GM19035 (cell line): ENCODE results near the gene BRI3BP.
"Not testable (repeated sequence)": the region's sequence is repeated elsewhere in the genome, so short reads cannot be mapped to it uniquely, and the experiment has no call there.

Experiments used
- ATAC-seq: cut with Tn5 transposase; IDR thresholded peaks from one replicate; pipeline ENCODE4 v1.9.1; 2021; ENCODE audit not compliant: unreplicated experiment

Gene BRI3BP

DNA sequence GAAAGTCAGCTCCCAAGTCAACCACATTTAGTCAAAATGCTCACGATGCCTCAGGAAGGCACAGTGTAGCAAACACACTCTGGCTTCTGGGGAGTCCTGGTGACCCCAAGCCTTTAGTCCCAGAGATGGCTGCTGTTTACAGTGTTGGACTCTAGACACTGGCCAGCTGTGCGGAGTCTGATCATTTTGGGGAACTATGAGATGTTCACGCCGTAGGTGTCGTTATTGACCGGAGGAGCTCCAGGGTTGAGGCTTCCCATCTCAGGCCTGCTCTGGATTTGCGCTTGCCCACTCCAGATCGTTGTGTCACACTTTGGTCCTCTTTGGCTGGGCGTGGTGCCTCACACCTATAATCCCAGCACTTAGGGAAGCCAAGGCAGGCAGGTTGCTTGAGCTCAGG lies 27.7 kb downstream of the BRI3BP start:
- no peak for ATAC-seq

DNA sequence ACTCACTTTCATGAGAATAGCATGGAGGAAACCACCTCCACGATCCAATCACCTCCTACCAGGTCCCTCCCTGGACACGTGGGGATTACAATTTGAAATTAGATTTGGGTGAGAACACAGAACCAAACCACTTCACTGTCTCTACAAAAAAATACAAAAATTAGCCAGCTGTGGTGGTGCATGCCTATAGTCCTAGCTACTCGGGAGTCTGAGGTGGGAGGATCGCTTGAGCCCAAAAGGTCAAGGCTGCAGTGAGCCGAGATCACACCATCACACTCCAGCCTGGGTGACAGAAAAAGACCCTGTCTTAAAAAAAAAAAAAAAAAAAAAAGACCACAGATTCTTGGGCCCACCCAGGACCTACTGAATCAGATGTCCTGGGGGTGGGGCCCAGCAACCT lies 28.3 kb downstream of the BRI3BP start:
- ATAC-seq: no peak

DNA sequence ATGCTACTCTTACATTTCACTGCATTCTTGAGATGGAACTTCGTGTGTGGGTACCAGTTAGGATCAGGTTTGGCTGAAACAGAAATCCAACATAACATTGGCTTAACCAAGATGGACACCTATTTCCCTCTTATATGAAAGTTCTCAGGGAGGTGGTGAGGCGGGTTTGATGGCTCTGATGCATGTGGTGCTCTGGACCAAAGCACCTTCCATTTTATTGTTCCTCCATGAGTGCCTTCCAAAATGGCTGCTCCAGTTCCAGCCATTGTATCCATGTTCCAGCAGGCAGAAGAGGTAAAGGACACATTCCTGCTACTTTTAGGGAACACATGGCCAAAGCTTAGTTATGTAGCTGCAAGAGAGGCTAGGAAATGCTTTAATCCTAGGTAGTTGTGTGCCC lies 29.6 kb downstream of the BRI3BP start:
- no peak for ATAC-seq

GRCh38 chr12:125024949-125025563 lies 31.6 kb downstream of the BRI3BP start:
- no peak for ATAC-seq

- no peak for ATAC-seq
These were observed 32.3 kb downstream of the BRI3BP start for GRCh38 chr12:125025606-125026235.

GRCh38 chr12:125028106-125028505 lies 34.7 kb downstream of the BRI3BP start:
- ATAC-seq: no peak

DNA sequence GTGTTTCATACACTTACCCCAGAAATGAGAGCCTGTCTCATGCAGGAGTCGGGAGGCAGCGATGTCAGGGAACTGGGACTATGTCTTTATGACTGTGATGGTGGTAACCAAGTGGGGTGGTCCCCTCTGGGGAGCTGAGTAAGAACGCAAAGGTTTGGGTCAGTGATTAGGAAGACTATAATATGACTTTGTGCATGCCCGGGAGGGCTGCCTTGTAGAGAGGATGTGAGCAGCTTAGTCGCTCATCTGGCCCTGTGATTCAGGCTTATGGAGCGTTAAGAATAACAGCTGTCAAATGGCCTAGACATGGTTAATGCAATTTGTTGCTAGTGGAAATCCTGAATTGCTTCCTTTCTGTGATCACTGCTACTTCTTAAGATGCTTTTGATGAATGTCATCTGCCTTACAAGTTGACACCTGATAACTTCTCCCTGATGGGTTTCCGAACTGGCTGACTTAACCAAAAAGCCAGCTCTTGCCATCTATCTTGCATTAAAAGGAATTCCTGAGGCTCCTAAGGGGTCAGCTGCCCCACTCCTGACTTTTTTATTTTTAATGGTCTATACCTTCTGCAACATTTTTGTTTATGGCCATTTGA lies 36.4 kb downstream of the BRI3BP start:
- ATAC-seq: no peak

GRCh38 chr12:125031471-125031870 lies 38.0 kb downstream of the BRI3BP start:
- ATAC-seq: not testable (repeated sequence)

DNA sequence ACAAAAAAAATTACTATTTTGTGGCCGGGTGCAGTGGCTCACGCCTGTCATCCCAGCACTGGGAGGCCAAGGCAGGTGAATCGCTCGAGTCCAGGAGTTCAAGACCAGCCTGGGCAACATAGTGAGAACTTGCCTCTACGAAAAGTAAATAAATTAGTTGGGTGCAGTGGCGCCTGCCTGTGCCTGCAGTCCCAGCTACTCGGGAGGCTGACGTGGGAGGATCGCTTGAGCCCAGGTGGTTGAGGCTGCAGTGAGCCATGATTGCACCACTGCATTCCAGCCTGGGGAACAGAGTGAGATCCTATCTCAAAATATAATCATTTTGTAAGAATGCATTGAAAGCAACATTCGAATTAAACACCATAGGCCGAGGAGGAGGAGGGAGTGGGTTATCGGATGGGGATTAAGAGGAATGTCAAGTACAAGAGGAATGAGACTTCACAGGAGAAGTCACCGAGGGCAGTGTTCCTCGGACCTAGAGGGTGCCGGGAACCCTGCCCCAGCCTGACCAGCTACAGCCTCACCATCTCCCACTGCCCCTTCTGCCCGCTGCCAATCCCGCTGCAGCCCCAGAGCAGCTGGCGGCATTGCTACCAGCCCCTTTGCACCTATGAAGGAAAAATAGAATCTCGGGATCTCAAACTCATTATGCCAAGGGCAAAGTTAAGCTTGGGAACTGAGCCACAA lies 39.2 kb downstream of the BRI3BP start:
- no peak for ATAC-seq

DNA sequence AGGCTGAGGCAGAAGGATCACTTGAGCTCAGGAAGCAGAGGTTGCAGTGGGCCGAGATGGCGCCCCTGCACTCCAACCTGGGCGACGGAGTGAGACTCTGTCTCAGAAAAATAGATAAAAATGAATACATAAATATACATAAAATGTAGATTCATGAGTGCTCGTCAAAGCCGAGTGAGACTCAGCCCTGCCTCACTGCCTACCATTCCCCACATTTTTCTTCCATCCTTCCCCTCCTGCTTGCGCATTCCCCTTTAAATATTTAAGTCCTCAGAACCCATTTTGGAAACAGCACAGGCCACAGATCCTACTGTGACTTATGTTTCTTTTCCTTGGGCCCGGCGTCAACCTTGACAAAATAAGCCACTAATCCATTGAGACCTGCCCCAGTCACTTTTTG lies 39.8 kb downstream of the BRI3BP start:
- ATAC-seq: no peak

DNA sequence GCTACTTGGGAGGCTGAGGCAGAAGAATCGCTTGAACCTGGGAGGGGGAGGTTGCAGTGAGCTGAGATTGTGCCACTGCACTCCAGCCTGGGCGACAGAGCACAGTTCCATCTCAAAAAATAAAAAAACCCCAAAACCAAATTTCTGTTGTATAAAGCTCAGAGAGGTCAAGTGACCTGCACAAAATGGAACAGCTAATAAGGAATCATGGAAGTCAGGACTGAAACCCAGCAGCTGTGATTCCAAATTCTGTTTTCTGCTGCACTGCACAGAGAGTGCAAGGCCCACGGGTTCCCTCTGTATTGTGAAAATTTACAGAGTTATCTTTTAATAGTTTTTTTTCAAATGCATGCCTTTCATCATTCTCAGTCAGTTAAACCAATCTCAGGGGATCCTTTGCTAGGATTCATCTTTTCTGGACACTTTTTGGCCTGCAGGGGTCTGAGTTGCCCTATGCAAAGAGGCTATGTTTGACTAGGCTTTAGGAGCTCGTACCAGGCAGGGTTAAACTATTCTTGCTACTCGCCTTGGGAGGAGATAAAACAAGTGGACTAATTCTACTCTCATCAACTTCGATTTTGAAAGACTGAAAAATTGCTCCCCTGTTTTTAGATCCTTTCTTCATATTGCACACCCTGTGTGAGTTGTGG lies 45.7 kb downstream of the BRI3BP start:
- ATAC-seq: no peak

GRCh38 chr12:125049093-125049458 lies 55.6 kb downstream of the BRI3BP start:
- ATAC-seq: no peak

DNA sequence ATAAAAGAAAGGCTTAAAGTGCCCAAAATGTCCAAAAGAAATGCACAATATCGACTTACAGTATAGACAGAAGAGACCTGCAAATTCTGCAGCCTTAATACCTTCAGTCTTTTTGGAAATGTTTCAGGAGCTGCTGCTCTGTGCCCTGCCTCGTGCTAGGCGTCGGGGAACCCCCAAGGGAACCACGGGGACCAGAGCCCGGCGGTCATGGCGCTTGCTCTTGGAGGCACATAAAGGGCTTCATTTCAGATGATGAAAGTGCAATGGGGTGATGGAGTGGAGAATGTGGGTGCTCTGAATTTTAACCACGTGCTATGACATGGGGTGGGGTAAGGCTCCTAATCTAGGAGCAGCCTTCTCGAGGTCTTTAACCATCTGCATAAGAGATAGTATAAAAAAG lies 57.0 kb downstream of the BRI3BP start:
- ATAC-seq: no peak

DNA sequence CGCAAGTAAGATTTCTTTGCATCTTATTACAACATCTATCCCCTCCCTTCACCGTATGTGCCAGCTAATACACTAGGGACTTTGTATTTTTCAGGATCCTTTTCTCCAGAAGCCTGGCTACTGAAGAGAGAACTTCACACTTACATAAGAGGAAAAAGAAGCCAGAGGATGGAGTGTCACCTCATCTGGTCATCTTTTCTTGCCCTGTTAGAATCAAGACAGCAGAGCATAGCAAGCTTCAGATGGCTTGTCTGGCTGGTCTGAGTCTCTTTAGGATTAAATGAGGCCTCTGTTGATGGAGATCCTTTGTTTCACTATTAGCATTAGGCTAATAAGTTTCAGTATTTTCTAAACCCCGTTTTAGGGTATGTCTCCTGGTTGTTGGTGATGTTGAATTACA lies 57.4 kb downstream of the BRI3BP start:
- ATAC-seq: no peak

- no peak for ATAC-seq
These were observed 60.4 kb downstream of the BRI3BP start for GRCh38 chr12:125053821-125054220.

DNA sequence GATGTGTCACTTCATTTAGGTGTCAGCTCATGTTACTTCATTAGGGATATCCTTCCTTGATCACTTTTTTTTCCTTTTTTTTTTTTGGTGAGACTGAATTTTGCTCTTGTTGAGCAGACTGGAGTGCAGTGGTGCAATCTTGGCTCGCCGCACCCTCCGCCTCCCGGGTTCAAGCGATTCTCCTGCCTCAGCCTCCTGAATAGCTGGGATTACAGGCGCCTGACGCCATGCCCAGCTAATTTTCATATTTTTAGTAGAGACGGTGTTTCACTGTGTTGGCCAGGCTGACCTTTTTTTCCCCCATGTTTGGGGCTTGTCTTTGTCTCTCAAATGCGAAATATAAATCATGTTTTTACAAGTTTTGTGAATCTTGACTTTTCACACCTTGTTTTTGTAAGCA lies 62.1 kb downstream of the BRI3BP start:
- ATAC-seq: no peak

- no peak for ATAC-seq
These were observed 62.9 kb downstream of the BRI3BP start for GRCh38 chr12:125056306-125056705.

- no peak for ATAC-seq
These were observed 64.3 kb downstream of the BRI3BP start for GRCh38 chr12:125057708-125058107.

DNA sequence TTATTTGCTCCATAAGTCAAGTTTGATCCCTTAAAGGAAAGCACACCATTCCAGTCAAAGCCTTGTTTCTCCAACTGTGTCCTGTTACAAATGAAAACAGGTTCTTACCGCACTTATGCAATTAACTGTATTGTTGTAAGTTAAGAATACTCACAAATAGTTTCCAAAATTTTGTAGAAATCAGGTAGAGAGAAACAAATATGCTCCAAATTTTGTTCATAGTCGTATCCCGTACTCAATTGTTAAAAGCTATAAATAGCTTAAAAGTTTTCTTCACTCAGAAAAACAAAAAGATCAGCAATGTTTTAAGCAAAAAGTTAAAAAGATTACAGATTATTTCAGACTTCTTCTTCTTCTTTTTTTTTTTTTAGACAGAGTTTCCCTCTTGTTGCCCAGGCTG lies 67.8 kb downstream of the BRI3BP start:
- ATAC-seq: no peak

- ATAC-seq: not testable (repeated sequence)
These were observed 70.1 kb downstream of the BRI3BP start for GRCh38 chr12:125063522-125063921.

- no peak for ATAC-seq
These were observed 71.0 kb downstream of the BRI3BP start for GRCh38 chr12:125064492-125064891.
